Nucleus accumbens (tissue), 56 donors: ENCODE measurements around the gene SRC.

Source experiments
- DNase-seq, 56 donors: peaks; one replicate each; lab custom pipeline; 2025; lab: John Stamatoyannopoulos, UW

SRC gene

DNA sequence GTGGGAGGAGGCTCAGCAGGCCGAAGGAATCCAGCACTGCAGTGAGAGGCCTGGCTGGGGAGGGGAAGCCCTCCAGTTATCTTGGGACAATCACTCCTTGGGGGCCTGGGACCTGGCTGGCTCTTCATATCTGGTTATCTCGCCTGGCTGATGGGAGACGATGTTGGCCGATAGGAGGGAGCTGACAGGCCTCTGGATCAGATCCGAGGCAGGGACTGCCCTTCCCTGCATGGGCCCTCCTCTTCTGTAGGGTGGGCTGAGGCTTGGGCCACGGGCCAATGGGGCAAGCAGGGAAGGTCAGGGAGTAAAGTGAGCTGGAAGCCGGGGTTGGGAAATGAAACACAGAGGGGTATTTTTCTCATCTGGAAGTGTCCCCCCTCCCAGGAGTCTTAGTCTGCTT is 31.3 kb upstream of the SRC start:
- no peak for DNase-seq

DNA sequence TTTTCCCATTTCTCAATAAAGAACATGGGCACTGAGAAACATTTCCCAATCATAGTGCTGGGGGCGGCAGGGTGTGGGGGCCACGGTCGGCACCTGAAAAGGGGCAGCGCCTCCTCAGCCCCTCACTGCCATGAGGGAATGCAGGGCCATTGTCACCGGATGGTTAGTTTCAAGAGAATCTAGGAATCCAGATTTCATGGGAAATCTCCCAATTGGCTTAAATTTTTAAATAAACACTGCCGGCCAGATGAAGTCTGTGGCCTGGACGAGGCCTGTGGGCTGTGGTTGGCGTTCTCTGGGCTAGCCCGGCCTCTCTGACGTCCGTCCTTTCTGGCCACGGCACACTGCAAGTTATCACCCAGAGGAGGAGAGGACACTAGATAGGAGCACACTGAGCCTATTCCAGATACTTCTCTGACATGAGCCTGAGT is 30.9 kb upstream of the SRC start:
- DNase-seq = no peak

GRCh38 chr20:37315452-37316110 is 30.4 kb upstream of the SRC start:
- no peak for DNase-seq

DNA sequence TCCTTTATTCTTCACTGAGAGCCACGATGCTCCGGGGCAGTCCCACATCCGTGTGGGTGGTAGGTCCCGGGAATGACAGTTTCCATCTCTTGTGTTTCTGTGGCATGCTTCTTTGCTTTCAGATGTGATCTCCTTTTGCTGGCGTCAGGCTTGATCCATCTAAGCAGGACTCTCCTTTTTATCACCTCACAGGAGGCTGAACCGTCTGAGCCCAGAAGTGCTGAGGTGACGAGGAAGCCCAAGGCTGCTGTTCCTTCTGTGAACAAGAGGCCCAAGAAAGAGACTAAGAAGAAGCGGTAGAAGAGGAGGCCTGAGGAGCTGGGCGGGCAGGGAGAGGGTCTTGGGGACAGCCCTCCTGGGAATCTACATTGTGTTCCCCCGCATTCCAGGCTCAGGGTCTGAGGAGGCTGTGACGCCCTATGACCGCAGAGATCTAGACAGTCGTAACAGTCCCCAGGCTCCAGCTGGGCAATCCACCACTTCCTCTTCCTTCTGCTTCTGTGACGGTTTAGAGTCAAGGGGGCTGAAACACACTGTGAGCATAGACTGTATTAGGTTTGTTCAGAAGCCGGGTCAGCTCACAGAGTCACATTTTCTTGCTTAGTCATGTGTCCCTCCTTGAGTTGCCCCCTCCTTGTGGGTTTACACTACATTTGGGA is 29.7 kb upstream of the SRC start:
- DNase-seq = no peak

DNA sequence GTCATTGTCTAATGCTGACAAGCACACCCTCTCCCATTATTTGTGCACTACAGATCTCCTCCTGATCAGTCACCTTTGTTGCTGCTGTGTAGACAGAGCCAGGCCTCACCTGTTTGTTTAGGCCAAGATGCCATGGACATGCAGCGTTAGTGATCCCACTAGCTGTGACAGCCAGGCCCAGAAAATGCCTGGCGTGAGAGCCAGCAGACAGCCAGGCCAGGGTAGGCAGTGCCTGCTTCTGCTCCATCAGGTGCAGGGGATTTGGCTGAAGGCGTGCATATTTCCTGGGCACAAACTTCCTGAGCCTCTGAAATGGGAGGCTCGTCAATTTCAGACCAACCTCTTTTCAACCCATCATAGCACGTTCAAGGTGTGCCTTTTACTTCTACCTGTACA is 29.2 kb upstream of the SRC start:
- no peak for DNase-seq

DNA sequence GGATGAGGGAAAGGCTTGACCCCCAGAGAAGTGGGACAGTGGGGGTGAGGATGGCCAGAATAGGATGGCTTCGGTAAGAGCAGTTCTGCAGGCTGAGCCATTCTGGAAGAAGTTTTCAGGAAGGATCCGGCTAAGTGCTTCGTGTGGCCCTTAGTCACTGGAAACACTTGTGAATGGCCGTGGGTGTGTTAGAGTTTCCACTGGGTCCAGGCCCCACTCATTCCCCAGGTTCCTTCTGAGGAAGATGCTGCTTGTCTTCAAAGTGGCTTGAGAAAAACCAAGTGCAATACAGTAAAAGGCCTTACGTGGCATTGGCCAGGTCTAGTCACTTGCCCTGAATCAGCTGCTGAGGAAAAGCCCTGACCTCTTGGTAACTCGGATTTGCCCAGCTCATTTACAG is 28.6 kb upstream of the SRC start:
- DNase-seq = no peak

GRCh38 chr20:37317994-37318640 is 27.8 kb upstream of the SRC start:
- DNase-seq = no peak

DNA sequence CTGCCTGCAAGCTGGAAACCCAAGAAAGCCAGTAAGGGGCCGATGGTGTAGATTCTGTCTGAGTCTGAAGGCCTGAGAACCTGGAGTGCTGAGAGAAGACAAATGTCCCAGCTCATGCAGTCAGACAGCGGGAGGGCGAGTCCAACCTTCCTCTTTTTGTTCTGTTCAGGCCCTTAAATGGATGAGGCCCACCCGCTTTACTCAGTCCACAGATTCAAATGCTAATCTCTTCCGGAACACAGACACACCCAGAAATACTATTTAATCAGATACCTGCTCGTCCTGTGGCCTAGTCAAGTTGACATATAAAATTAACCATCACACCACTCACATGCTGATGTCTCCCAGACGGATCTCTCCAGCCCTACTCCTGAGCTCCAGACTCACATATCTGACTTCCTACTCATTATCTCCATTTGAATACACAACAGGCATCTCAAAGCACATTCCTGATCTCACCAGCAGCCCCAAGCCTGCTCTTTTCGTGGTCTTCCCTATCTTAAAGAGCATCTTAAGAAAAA is 26.7 kb upstream of the SRC start:
- DNase-seq = no peak

- no peak for DNase-seq
Observed at GRCh38 chr20:37323985-37324384, 22.0 kb upstream of the SRC start.

DNA sequence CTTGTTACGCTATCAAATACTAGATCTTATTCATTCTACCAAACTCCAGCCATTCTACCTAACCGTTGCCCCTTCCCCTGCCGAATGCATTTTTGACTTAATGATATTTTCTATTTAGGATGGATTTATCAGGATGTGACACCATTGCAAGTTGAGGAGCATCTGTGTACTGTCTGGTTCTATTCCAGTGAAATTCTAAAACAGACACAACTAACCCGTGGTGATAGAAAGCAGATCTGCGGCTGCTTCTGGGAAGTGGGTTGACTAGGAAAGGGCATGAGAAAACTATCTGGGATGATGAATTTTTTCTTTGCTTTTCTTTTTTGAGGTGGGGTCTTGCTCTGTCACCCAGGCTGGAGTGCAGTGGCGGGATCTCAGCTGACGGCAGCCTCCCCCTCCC is 20.7 kb upstream of the SRC start:
- DNase-seq = no peak

- DNase-seq = no peak
Observed at GRCh38 chr20:37326666-37327065, 19.3 kb upstream of the SRC start.

GRCh38 chr20:37327748-37328147 is 18.2 kb upstream of the SRC start:
- DNase-seq = no peak

GRCh38 chr20:37328149-37328945 is 17.6 kb upstream of the SRC start:
- no peak for DNase-seq

DNA sequence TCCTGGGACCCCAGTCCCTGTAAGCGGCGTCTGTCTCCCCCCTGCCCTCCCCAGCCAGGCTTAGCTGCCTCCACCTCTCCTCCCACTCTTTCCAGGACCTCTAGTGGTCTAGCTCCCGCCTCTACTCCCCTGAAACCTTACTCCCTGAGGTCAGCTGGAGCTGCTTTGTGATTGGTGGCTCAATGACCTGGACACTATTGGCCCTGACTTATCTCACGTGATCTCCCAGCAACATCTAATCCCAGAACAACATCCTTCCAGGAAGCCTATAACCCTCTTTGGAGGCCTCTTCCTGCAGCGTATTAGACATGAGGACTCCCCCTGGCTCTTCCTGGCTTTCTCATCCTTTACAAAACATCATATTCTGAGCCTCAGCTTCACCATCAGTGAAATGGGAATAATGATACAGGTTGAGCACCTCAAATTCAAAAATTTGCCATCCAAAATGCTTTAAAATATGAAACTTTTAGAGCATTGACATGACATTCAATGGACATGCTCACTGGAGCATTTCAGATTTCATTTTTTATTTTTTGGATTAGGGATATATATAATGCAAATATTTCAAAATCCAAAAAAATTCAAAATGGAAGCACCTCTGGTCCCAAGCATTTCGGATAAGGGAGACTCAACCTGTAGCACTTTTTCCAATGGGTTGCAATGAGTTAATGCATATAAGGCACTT is 16.3 kb upstream of the SRC start:
- DNase-seq = no peak

DNA sequence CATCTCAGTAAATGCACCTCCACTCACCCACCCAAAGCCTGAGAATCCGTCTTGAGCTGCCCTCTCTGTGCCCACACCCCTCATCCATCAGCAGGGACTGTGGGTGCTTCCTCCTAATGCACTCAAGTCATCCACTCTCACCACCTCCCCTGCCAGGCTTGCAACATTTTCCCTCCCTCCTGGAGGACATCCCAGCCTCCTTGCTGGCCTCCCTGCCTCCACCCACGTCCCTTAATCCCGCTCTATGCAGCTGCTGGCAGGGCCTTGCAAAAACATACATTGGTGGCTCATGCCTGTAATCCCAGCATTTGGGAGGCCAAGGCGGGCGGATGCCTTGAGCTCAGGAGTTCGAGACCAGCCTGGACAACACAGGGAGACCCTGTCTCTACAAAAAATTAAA is 15.6 kb upstream of the SRC start:
- DNase-seq = no peak

- no peak for DNase-seq
Observed at GRCh38 chr20:37331060-37331857, 14.7 kb upstream of the SRC start.

DNA sequence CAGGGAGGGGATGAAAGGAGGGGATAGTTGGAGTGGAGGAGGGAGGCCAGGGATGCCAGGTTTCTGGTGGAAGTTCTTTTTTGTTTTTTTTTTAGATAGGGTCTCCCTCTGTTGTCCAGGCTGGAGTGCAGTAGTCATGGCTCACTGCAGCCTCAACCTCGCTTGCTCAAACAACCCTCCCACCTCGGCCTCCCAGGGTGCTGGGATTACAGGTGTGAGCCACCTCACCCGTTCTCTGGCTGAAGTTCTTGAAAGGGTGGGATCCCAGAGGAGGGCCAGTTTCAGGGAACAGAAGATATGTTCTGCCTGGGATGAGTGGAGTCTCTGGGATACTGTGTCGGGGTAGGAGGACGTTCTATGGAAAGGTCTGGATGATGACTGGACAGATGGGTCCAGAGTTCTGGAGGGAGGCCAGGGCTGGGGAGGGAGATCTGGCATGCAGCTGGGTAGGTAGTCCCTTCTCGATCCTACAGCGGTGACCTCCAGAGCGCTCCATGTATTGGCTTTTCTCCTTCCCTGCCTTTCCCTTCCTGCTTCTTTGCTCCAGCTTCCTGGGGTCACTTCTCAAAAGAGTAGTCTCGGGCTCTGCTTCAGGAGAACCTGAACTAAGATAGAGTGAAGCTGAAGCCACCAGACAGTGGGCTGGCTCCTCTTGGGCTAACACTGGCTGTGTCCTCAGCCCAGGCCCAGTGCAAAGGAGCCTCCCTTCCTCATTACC is 12.7 kb upstream of the SRC start:
- DNase-seq = no peak

GRCh38 chr20:37333848-37334318 is 12.1 kb upstream of the SRC start:
- DNase-seq = no peak

DNA sequence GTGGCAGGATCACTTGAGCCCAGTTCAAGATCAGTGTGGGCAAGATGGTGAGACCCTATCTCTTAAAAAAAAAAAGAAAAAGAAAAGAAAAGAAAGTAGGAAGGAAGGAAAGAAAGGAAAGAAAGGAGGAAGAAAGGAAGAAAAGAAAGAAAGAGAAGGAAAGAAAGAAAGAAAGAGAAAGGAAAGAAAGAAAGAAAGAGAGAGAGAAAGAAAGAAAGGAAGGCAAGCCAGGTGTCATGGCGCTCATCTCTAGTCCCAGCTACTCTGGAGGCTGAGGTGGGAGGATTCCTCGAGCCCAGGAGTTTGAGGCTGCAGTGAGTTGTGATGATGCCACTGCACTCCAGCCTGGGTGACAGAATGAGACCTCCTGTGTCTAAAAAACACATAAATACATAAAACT is 11.5 kb upstream of the SRC start:
- no peak for DNase-seq
